ENCODE results near the gene UPP2.
A peak's percentile ranks its signal among the peaks of the same experiment; 100 is the strongest.

The UPP2 gene

DNA sequence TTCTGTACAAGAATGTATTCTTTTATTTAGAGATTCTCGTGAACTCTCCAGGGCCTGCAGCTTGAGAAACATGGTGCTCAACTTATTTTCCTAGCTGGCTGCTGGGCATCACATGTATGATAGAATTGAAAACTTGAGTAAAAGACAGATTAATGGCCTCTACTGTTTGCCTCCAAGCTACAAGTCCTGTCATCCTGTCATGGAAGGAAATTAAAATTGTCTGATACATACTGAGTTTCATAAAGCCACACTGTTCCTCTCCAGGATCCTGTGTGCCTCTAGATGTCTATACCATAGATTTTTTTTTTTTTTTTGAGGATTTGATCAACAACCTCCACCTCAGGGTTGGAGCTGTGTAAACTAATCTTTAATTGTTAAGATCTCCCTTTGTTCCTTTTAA is 38.5 kb downstream of the UPP2 start:
- Mint-ChIP-seq H3K36me3 (no peaks in the 10 kb centered on the region), H3K27ac (no peak overlapping the region), H3K9me3 (no peaks in the 10 kb centered on the region), H3K27me3 (peaks cover 6% of the 10 kb centered on the region), H3K4me1 (peaks cover 3% of the 10 kb centered on the region), H3K4me3 (no peak overlapping the region)
- ATAC-seq (ENCODE audit: low read depth) (no peak), DNase-seq (ENCODE audit: low spot score in 2 of 2) (no peak)

DNA sequence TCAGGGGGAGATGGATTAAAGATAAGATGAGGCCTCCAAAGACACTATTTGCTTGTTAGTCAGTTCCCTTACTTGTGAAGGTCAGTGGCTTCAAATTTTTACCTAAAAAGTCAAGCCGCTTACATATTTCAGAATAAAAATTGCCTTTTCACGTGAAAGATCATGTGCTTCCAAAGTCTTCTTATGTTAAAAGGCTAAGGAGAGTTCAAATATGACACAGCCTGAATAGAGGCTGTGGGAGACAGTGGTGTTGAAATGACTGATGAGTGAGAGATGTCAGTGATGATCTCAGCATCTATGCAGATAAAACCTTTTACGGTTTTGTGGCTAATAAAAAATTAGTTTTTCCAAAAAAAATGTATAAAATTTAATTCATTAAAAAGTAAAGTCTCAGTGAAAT is 40.5 kb downstream of the UPP2 start:
- H3K9me3 Mint-ChIP-seq, result peaks cover 5% of the 10 kb centered on the region
- H3K4me3 Mint-ChIP-seq, result no peak overlapping the region
- no peak for DNase-seq (ENCODE audit: low spot score in 2 of 2)
- ATAC-seq (ENCODE audit: low read depth), result no peak
- H3K36me3 Mint-ChIP-seq, result no peaks in the 10 kb centered on the region
- H3K4me1 Mint-ChIP-seq, result peaks cover 3% of the 10 kb centered on the region
- no peak overlapping the region for H3K27ac Mint-ChIP-seq
- peaks cover 6% of the 10 kb centered on the region for H3K27me3 Mint-ChIP-seq

DNA sequence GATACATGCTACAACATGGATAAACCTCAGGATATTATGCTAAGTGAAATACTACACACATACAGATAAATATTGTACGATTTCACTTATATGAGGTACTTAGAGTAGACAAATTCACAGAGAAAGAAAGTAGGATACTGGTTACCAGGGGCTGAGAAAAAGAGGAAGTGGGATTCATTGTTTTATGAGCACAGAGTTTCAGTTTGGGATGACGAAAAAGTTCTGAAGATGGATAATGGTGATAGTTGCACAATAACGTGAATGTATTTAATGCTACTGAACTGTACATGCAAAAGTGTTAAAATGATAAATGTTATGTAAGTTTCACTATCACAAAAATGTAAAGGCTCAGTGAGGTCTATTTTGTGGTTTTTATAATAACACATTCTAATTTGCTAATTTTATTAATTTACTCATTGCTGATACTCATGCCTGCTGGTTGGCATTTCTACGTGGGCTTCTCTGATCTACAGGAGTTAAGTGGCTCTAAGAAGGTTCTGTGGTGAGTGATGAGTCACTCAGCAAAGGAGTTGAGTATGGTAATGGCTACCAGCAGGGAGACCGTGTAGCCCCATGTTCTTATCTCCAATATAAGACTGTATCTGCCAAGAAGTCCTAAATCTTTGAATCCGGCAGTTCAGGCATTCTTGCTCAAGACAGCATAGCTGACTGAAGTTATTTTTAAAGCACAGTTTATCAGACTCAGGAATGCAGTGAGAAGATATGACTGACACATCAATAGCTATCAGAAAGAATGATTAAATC is 41.1 kb downstream of the UPP2 start:
- peaks cover 3% of the 10 kb centered on the region for H3K4me1 Mint-ChIP-seq
- peaks cover 5% of the 10 kb centered on the region for H3K27me3 Mint-ChIP-seq
- peak; percentile 35 for ATAC-seq (ENCODE audit: low read depth)
- H3K36me3 Mint-ChIP-seq, result no peaks in the 10 kb centered on the region
- no peak overlapping the region for H3K27ac Mint-ChIP-seq
- H3K4me3 Mint-ChIP-seq, result no peak overlapping the region
- peaks cover 5% of the 10 kb centered on the region for H3K9me3 Mint-ChIP-seq
- DNase-seq (ENCODE audit: low spot score in 2 of 2), result no peak

DNA sequence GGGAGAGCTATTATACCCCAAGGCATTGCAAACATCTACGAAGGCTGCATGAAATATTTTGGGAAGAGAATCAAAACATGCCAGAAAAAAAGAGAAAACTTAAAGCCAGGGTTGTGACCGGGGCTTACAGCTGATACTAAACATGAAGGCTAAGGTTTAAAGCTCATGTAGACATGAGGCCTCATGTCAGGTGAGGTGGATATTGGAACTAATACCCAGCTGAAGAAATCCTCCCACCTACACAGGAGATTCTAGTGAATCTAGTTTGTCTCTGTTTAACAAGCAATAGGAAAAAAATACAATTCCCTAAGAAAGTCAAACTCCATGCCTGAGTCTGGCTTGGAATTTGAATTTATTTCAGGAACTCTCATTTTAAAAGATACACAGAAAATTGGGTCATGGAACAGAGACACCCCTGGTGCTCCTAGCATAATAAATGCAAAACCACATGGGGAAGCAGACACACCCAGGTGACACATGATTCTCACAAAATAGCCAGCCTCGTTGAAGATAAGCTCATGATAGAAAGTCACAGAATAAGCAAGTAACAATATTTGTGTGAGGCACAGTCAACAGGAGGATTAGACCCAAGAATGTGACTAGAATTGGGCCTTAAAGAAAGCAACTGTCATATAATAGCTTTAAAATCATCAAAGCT is 42.2 kb downstream of the UPP2 start:
- Mint-ChIP-seq H3K9me3 (peaks cover 10% of the 10 kb centered on the region), H3K36me3 (no peaks in the 10 kb centered on the region), H3K27me3 (peaks cover 8% of the 10 kb centered on the region), H3K4me3 (no peak overlapping the region), H3K4me1 (peaks cover 3% of the 10 kb centered on the region), H3K27ac (no peak overlapping the region)
- no peak for DNase-seq (ENCODE audit: low spot score in 2 of 2)
- no peak for ATAC-seq (ENCODE audit: low read depth)

DNA sequence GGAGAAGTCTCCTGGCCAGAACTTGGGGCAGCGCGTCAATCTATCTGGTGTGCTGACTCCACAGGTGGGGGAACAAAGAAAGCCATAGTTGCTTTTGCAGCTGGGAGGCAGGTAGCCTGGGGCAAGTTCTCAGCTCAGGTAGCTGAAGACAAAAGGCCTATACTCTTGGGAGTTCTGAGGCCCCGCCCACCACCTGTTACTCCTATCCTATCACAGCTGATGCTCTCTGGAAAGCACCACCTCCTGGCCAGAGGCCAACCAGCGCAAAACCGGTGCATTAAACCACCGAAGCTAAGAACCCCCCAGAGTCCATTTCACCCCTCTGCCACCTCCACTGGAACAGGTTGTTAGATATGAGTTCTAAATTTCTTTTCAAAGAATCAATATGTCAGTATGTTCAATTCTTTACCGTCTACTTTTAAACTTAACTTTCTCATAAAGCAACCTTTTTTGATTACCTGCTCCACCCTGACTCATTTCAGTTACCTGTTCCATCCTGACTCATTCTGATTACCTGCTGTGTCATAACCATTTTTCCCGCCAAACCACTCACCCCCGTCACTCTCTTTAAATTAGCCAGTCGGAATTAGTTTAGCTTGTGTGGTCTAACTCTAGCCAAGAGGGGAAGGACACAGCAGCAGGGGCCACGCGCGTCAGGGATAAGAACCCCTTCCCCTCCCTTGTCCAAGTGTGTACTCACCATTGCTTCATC is 43.4 kb downstream of the UPP2 start:
- Mint-ChIP-seq H3K4me3 (no peak overlapping the region), H3K9me3 (peaks cover 10% of the 10 kb centered on the region), H3K27ac (no peak overlapping the region), H3K36me3 (no peaks in the 10 kb centered on the region), H3K4me1 (peaks cover 3% of the 10 kb centered on the region), H3K27me3 (peaks cover 8% of the 10 kb centered on the region)
- DNase-seq (ENCODE audit: low spot score in 2 of 2) (no peak), ATAC-seq (ENCODE audit: low read depth) (no peak)

DNA sequence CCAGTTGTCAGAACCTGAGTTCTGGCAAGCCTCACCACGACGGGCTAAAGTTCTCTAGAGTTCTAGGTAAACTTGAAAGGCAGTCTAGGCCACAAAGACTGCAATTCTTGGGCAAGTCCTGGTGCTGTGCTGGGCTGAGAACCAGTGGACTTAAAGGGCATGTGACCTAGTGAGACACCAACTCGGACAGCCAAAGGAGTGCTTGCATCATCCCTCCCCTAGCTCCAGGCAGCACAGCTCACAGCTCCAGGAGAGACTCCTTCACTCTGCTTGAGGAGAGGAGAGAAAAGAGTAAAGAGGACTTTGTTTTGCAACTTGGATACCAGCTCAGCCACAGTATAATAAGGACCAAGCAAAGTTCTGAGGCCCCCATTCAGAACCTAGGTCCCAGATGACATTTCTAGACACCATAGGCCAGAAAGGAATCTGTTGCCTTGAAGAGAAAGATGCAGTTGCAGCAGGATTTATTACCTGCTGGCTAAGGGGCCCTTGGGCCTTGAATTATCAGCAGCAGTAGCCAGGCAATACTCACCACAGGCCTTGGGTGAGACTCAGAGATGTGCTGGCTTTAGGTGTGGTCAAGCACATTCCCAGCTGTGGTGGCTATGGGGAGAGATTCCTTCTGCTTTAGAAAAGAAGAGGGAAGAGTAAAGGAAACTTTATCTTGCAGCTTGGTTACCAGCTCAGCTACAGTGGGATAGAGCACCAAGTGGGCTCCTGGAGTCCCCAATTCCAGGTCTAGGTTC is 51.8 kb downstream of the UPP2 start:
- ATAC-seq (ENCODE audit: low read depth), result no peak
- no peak overlapping the region for H3K27ac Mint-ChIP-seq
- no peaks in the 10 kb centered on the region for H3K36me3 Mint-ChIP-seq
- H3K4me3 Mint-ChIP-seq, result no peak overlapping the region
- H3K27me3 Mint-ChIP-seq, result peaks cover 3% of the 10 kb centered on the region
- no peak for DNase-seq (ENCODE audit: low spot score in 2 of 2)
- no peaks in the 10 kb centered on the region for H3K4me1 Mint-ChIP-seq
- H3K9me3 Mint-ChIP-seq, result peaks cover 1% of the 10 kb centered on the region

DNA sequence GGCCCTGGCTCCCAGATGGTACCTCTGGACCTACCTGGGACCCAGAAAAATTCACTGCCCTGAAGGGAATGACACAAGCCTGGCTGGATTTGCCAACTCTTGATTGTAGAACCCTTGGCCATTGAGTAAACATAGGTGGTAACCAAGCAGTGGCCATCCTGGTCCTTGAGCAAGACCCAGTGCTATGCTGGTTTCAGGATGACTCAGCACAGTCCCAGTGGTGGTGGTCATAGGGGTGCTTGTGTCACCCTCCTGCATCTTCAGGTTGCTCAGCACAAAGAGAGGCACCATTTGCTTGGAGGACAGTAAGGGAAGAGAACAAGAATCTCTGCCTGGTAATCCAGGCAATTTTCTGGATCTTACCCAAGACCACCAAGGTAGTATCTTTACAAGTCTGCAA is 52.9 kb downstream of the UPP2 start:
- peaks cover 2% of the 10 kb centered on the region for H3K27me3 Mint-ChIP-seq
- no peak overlapping the region for H3K27ac Mint-ChIP-seq
- no peaks in the 10 kb centered on the region for H3K36me3 Mint-ChIP-seq
- no peak overlapping the region for H3K4me3 Mint-ChIP-seq
- no peaks in the 10 kb centered on the region for H3K9me3 Mint-ChIP-seq
- H3K4me1 Mint-ChIP-seq, result no peaks in the 10 kb centered on the region
- ATAC-seq (ENCODE audit: low read depth), result no peak
- no peak for DNase-seq (ENCODE audit: low spot score in 2 of 2)

DNA sequence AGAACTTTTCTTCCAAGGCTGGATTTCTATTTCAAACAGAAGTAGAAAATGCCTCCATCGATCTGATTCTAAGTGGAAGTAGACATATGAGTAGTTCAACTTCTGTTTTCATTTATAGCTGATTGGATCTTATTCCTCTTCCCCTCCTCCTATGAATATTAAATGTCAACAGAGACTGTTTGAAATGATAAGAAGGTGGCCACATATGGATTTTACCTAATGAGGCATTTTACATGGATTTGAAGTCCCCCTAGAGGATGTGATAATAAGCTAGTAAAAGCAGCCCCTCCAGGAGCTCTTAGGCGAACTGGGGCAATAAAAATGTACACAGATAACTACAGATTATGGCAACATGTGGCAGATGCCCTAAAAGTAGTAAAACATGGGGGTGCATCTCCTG is 71.0 kb downstream of the UPP2 start:
- no peaks in the 10 kb centered on the region for H3K9me3 Mint-ChIP-seq

DNA sequence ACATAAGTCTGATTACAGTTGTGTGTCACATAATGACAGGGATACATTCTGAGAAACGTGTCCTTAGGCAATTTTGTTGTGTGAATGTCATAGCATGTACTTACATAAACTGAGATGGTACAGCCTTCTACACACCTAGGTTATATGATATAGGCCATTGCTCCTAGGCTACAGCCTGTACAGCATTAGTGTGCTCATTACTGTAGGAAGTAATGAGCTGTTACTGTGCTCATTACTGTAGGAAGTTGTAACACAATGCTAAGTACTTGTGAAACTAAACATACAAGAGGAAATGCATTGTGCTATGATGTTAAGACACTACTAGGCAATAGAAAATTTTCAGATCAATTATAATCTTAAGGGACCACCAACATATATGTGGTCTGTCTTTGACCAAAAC is 72.8 kb downstream of the UPP2 start:
- Mint-ChIP-seq H3K4me3 (no peak overlapping the region), H3K27ac (no peak overlapping the region), H3K36me3 (no peaks in the 10 kb centered on the region), H3K27me3 (peaks cover 5% of the 10 kb centered on the region), H3K4me1 (no peaks in the 10 kb centered on the region), H3K9me3 (no peaks in the 10 kb centered on the region)
- ATAC-seq (ENCODE audit: low read depth) (no peak), DNase-seq (ENCODE audit: low spot score in 2 of 2) (no peak)

More for the DNA sequence above, 71.0 kb downstream of the UPP2 start:
- DNase-seq (ENCODE audit: low spot score in 2 of 2) (no peak), ATAC-seq (ENCODE audit: low read depth) (no peak)
- no peaks in the 10 kb centered on the region for H3K4me1 Mint-ChIP-seq
- H3K27me3 Mint-ChIP-seq, result peaks cover 5% of the 10 kb centered on the region
- H3K4me3 Mint-ChIP-seq, result no peak overlapping the region
- no peaks in the 10 kb centered on the region for H3K36me3 Mint-ChIP-seq
- H3K27ac Mint-ChIP-seq, result no peak overlapping the region

DNA sequence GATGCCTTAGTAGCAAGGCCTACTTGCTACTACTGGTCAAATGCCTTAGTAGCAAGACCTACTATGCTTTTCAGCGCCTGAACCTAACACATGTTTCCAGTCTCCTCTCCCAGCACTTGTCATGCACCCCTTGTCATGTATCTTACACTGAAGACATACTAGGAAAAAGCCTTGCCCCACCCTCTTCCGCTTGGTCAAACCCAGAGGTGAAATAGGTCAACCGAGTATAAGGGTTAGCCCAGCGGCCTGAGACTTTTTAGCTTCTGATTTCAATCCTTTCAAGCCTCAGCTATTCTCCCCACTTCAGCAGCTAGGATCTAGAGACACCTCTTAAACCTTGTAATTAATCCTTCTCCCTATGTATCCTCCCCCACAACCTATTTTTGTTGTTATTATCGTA is 73.3 kb downstream of the UPP2 start:
- no peaks in the 10 kb centered on the region for H3K9me3 Mint-ChIP-seq
- ATAC-seq (ENCODE audit: low read depth), result no peak
- peaks cover 5% of the 10 kb centered on the region for H3K27me3 Mint-ChIP-seq
- H3K36me3 Mint-ChIP-seq, result no peaks in the 10 kb centered on the region
- no peak for DNase-seq (ENCODE audit: low spot score in 2 of 2)
- H3K4me3 Mint-ChIP-seq, result no peak overlapping the region
- H3K4me1 Mint-ChIP-seq, result no peaks in the 10 kb centered on the region
- H3K27ac Mint-ChIP-seq, result no peak overlapping the region

DNA sequence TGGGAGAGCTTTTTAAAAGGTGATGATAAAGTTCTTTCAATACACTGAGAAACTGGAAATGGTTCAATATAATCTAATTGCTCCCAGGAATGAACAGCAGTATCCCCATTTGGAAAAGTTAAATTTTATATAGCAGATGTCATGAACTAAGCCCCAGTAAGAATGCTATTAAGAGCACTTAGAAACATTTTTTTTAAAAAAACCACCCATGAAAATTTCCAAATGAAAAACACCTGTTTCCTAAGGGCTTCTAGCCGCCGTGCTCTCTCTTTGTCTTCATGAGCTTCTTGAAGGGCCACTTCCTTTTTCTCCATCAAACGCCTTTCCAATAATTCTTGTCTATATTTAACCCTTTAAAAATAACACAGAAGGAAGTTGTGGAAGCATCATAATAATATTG is 77.0 kb downstream of the UPP2 start:
- Mint-ChIP-seq H3K9me3 (no peaks in the 10 kb centered on the region), H3K27me3 (peaks cover 5% of the 10 kb centered on the region), H3K27ac (no peak overlapping the region), H3K36me3 (no peaks in the 10 kb centered on the region), H3K4me1 (no peaks in the 10 kb centered on the region), H3K4me3 (no peak overlapping the region)
- ATAC-seq (ENCODE audit: low read depth) (no peak), DNase-seq (ENCODE audit: low spot score in 2 of 2) (no peak)

DNA sequence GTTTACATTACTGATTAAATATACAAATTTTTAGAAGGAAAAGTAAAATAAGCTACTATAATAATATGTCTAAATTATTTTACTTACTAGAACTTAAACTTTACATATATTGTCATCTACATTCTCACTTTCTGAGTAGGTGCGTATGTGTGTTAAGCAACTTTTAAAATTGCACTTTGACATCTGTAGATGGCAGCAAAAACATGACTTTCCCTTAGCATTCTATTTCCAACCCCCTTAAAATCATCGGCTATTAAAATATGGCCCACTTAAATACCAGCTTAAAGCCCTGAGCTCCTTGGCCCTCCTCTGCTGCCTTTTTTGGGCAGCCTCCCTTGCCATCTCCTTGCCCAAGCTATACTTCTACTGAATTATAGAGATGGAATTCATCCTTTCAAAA is 78.0 kb downstream of the UPP2 start:
- no peaks in the 10 kb centered on the region for H3K4me1 Mint-ChIP-seq
- H3K4me3 Mint-ChIP-seq, result no peak overlapping the region
- peaks cover 5% of the 10 kb centered on the region for H3K27me3 Mint-ChIP-seq
- H3K27ac Mint-ChIP-seq, result no peak overlapping the region
- H3K9me3 Mint-ChIP-seq, result no peaks in the 10 kb centered on the region
- DNase-seq (ENCODE audit: low spot score in 2 of 2) (no peak), ATAC-seq (ENCODE audit: low read depth) (no peak)
- H3K36me3 Mint-ChIP-seq, result no peaks in the 10 kb centered on the region

DNA sequence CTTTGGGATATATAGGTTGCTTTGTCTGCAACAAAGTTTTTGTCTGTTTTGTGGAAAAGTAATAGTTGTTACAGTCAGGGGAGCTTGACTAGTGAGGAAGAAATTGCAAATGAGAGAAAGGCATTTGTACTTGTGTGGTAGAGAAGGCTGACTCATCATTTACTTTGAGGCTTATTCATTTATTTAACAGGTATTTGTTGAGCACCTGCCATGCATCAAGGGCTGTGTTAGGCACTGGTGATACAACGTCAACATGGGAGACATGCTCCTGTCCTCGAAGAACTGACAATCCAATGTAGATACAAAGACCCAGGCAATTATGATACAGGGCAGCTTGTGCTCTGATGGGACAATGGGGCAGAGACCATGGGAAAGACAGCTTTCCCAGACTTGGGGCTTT is 79.5 kb downstream of the UPP2 start:
- Mint-ChIP-seq H3K27me3 (no peaks in the 10 kb centered on the region), H3K27ac (no peak overlapping the region), H3K36me3 (no peaks in the 10 kb centered on the region), H3K4me3 (no peak overlapping the region), H3K4me1 (no peaks in the 10 kb centered on the region), H3K9me3 (no peaks in the 10 kb centered on the region)
- ATAC-seq (ENCODE audit: low read depth) (no peak), DNase-seq (ENCODE audit: low spot score in 2 of 2) (no peak)

DNA sequence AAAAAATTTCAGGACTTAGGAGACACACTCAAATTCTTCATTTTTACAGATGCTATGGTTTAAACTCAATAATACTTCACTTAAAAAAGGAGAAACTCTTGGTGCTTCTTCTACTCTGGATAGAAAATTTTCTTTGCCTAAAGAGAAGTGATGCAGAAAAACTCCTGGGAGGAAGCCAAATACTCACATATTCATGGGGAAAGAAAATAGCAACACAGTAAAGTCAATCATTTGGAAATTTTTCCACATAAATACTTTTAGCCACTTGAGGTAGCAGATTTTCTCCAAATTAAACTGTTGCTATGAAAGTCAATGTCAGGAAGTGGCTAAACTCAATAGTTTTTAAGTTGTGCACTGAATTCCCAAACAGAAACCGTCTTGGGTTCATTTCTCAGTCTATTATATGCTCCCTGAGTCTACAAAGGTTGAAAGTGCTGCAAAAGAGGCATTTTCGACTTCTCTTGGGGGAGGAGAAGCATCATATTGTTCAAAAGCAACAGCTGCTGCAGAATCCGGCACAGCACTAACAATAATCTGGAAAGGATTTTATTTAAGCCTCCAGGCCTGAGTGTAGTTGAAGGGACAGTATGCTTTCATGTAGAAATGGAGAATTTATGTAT is 81.1 kb downstream of the UPP2 start:
- no peak for ATAC-seq (ENCODE audit: low read depth)
- no peak for DNase-seq (ENCODE audit: low spot score in 2 of 2)
- H3K4me1 Mint-ChIP-seq, result no peaks in the 10 kb centered on the region
- H3K36me3 Mint-ChIP-seq, result no peaks in the 10 kb centered on the region
- no peaks in the 10 kb centered on the region for H3K9me3 Mint-ChIP-seq
- no peak overlapping the region for H3K27ac Mint-ChIP-seq
- no peak overlapping the region for H3K4me3 Mint-ChIP-seq
- no peaks in the 10 kb centered on the region for H3K27me3 Mint-ChIP-seq

Measured in memory B cell (primary cell).